HL-60/S4 treated with phorbol 12-myristate 13-acetate at 8.2 ng/mL for 4 days and 3 days (cell line): ENCODE data around the gene TAF4B.
"Not testable (repeated sequence)": the region's sequence is repeated elsewhere in the genome, so short reads cannot be mapped to it uniquely, and the experiment has no call there.

ENCODE experiments used
- in situ Hi-C: fragments of 300-500 bp; cut with MboI; formaldehyde crosslinking; loops from 2 replicates; pipeline ENCODE4 v1.15.0; 2022; ENCODE audit warnings: low sequenced_read_pairs

The TAF4B gene, protein sequence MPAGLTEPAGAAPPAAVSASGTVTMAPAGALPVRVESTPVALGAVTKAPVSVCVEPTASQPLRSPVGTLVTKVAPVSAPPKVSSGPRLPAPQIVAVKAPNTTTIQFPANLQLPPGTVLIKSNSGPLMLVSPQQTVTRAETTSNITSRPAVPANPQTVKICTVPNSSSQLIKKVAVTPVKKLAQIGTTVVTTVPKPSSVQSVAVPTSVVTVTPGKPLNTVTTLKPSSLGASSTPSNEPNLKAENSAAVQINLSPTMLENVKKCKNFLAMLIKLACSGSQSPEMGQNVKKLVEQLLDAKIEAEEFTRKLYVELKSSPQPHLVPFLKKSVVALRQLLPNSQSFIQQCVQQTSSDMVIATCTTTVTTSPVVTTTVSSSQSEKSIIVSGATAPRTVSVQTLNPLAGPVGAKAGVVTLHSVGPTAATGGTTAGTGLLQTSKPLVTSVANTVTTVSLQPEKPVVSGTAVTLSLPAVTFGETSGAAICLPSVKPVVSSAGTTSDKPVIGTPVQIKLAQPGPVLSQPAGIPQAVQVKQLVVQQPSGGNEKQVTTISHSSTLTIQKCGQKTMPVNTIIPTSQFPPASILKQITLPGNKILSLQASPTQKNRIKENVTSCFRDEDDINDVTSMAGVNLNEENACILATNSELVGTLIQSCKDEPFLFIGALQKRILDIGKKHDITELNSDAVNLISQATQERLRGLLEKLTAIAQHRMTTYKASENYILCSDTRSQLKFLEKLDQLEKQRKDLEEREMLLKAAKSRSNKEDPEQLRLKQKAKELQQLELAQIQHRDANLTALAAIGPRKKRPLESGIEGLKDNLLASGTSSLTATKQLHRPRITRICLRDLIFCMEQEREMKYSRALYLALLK

DNA sequence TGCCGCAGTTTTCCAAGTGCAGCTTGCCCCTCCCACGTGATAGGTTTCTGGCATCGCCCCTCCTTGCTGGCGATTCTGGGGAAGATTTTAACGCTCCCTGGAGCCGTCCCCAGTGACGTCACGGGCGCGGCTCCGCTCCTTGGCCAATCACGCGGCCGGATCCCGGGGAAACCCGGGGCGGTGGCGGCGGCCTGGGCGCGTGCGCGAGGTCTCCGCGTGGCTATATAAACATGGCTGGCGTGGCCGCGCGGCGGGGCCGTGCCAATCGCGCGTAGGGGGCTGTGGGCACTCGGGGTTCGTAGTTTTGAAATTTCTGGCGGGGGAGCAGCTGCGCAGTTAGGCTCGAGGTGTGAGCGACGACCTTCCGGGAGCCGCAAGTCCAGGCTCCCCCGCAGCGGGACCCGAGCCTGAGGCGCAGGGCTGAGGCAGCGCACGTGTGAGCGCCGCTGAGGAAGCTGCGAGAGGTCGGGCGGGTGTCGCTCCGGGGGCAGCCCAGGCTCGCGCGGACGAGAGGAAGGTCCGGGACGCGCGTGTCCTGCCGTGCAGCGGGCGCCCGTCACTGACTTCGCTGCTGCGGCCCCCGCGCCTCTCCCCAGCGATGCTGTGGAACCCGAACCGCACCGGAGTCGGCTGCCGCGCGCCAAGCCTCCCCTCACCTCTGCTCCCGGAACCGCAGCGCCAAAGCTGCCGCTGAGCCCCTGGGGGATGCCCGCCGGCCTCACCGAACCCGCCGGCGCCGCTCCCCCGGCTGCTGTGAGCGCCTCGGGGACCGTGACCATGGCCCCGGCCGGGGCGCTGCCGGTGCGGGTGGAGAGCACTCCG is at the start of gene TAF4B:
Gene TAF4B (plus strand): TSS at position 217 of the 822 bp plus-strand sequence. CDS start 489 bp downstream, at position 706.
- in situ Hi-C loops: no loop called here

DNA sequence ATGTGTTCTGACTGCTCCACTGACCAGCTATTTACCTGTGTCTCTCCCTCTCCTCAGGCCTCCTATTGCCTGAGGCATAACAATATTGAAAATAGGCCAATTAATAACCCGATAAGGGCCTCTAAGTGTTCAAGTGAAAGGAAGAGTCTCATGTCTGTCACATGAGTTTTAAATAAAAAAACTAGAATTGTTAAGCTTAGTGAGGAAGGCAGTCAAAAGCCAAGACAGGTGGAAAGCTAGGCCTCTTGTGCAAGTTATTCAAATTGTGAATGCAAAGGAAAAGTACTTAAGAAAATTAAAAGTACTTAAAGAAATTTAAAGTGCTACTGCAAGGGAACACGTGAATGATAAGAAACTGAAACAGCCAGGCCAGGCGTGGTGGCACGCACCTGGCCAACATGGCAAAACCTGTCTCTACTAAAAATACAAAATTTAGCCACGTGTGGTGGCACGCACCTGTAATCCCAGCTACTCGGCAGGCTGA is 44.9 kb upstream of the TAF4B start:
- in situ Hi-C loops: no loop called here

DNA sequence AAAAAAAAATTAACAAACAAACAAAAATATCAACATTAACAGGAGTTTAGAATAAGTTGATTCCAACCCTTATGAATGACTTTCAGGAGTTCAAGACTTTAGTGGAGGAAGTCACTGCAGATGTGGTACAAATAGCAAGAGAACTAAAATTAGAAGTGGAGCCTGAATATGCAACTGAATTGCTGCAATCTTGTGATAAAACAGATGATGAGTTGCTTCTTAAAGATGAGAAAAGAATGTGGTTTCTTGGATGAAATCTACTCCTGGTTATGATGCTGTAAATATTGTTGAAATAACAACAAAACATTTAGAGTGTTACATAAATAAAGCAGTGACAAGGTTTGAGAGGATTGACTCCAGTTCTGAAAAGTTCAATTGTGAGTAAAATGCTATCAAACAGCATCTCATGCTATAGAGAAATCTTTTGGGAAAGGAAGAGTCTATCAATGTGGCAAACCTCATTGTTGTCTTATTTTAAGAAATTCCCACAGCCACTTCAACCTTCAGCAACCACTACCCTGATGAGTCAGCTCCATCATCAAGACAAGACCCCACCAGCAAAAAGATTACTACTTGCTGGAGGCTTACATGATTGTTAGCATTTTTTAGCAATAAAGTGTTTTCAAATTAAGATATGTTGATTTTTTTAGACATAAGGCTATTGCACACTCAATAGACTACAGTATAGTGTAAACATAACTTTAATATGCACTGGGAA is 42.7 kb upstream of the TAF4B start:
- in situ Hi-C loops: no loop called here

DNA sequence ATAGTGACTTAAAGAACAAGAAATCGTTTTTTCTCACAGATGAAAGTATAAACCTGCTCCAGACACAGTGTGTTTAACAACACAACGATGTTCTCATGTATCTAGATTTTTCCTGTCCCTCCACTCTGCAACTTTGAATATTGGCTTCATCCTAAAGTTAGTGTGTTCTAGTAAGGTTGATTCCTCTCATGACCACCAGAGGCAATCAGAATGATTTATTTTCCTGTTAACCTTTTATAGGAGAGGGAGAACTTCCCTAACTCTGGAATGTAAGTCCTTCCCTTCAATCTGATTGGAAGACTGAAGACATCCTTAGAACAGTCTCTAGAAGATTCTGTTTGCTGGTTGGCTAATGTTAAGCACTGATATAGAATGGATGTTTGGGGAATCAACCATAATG is 41.0 kb upstream of the TAF4B start:
- in situ Hi-C loops: no loop called here

DNA sequence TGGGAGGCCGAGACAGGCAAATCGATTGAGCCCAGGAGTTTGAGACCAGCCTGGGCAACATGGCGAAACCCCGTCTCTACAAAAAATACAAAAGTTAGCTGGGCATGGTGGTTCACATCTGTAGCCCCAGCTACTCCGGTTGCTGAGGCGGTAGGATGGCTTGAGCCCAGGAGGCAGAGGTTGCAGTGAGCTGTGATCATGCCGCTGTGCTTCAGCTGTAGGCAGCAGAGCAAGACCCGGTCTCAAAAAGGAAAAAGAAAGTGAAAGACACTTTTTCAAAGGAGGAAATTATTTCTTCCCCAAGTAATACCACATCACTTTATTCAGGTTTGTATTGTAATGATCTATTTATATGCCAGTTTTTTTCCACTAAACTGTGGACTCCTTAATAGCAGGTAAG is 35.7 kb upstream of the TAF4B start:
- in situ Hi-C loops: no loop called here

DNA sequence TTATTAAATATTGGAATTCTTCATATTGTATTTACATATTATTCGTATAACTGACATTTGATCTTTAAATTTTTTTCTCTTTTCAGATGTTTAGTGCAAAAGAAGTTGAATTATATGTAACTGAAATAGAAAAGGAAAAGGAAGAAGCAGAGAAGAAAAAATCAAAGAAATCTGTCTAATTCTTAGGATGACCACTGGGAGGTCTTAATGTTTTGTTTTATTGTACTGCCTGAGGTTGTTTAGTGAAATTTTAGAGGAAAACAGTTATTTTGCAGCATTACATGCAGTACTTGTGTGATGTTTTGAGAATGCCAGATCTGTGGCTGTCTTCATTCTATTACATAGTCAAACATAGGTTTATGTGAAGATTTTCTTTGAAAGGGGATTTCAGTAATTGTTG is 34.0 kb upstream of the TAF4B start:
- in situ Hi-C loops: no loop called here

DNA sequence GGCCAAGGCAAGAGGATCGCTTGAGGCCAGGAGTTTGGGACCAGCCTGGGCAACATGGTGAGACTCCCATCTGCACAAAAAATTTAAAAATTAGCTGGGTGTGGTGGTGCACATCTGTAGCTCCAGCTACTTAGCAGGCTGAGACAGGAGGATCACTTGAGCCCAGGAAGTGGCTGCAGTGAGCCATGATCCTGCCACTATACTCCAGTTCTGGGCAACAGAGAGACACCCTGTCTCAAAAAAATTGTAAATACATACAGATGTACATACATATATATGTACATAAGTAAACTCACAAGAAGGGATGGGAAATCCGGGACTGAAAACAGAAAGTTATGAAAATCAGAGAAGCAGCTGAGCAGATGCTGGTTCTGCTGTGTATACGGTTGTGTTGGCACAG is 29.6 kb upstream of the TAF4B start:
- in situ Hi-C loops: no loop called here

DNA sequence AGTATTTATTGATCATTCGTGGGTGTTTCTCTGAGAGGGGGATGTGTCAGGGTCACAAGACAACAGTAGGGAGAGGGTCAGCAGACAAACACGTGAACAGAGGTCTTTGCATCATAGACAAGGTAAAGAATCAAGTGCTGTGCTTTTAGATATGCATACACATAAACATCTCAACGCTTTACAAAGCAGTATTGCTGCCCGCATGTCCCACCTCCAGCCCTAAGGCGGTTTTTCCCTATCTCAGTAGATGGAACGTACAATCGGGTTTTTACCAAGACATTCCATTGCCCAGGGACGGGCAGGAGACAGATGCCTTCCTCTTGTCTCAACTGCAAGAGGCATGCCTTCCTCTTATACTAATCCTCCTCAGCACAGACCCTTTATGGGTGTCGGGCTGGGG is 24.2 kb upstream of the TAF4B start:
- in situ Hi-C loops: not testable (repeated sequence)

DNA sequence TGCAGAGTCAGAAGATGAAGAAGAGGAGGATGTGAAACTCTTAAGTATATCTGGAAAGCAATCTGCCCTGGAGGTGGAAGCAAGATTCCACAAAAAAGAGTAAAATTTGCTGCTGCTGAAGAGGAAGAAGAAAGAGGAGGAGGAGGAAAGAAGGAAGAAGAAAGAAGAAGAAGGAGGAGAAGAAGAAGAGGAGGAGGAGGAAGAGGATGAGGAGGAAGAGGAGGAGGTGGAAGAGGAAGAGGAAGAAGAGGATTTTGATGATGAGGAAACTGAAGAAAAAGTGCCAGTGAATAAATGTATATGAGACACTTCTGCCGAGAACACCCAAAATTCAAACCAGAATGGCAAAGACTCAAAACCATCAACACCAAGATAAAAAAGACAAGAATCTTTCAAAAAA is 20.9 kb upstream of the TAF4B start:
- in situ Hi-C loops: no loop called here

DNA sequence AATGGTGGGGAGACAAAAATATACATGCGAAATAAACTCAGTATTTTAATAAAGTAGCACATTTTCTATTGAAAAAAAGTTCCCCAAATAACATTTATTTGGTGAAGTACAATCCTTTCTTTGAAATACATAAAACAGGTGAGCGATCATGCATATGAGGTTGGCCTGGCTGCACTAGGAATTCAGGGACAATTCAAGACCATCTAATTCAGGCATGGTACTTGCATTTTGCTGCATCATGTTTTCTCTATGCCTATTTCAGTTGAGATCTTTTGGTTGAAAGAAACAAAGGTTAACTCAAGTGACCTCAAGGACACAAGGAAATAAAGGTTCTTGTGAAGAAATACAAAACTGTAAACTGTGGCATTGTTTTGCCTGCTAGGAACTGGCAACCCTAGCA is 19.8 kb upstream of the TAF4B start:
- in situ Hi-C loops: no loop called here

DNA sequence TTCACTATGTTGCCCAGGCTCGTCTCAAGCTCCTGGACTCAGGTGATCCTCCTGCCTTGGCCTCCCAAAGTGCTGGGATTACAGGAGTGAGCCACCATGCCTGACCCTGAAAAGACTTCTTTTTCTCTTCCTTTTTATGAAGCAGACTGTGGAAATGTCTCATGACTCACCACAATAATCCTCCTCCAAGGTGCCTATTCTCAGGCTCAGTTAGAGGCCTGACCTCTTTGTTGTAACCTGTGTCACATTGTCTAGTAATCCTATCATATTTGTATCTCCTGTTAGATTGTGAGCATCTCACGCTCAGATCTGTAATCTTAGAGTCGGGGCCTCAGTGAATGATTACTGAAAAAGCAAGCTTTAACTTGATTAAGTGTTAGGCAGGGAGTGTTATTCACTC is 18.3 kb upstream of the TAF4B start:
- in situ Hi-C loops: no loop called here

DNA sequence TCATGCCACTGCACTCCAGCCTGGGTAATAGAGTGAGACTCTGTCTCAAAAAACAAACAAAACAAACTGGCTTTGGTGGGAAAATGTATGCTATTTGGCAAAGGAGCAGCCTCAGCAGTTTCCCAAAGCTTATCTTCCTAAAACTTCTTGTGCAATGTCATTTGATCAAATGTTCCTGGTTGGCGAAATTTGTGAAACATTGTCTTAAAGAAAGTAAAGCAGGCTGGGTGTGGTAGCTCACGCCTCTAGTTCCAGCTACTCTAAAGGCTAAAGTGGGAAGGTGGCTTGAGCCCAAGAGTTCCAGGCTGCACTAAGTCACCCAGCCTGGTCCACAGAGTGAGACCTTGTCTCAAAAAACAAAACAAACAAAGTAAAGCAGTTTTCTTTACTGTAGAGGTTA is 17.3 kb upstream of the TAF4B start:
- in situ Hi-C loops: no loop called here

DNA sequence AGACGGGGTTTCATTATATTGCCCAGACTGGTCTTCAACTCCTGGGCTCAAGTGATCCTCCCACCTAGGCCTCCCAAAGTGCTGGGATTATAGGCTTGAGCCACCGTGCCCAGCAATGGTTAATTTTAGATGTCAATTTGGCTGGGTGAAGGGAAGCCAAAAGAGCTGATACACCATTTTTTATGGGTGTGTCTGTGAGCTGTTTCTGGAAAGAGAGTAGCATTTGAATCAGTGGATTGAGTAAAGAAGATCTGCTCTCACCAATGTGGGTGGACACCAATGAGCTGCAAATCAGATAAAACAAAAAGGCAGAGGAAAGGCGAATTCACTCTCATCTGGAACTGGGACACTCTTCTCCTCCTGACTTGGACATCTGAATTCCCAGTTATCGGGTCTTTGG is 16.1 kb upstream of the TAF4B start:
- in situ Hi-C loops: no loop called here

DNA sequence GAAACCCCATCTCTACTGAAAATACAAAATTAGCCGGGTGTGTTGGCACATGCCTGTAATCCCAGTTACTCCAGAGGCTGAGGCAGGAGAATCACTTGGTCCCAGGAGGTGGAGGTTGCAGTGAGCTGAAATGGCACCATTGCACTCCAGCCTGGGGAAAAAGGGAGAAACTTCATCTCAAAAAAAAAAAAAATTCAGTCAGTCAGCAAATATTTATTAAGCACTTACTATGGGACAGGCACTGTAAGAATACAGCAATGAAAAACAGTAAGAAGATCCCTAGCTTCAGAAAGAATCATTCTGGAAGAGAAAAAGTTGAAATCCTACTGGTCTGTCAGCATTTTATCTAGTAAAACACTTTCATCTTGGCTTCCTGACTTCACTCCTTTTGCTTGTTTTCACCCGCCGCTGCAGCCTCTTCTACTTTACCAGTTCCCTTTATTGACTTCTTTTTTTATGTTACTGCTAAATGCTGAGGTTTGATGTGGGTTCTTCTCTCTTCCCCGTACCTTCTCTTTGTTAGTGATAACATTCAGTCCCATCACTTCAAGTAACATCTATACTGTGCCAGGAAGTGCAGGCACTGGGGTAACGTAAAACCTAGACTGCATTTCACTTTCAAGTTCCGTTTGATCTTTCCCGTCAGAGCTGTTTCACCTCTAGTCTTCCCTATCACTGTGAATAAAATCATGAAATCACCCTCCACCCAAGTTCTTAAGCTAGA is 10.8 kb upstream of the TAF4B start:
- in situ Hi-C loops: no loop called here

DNA sequence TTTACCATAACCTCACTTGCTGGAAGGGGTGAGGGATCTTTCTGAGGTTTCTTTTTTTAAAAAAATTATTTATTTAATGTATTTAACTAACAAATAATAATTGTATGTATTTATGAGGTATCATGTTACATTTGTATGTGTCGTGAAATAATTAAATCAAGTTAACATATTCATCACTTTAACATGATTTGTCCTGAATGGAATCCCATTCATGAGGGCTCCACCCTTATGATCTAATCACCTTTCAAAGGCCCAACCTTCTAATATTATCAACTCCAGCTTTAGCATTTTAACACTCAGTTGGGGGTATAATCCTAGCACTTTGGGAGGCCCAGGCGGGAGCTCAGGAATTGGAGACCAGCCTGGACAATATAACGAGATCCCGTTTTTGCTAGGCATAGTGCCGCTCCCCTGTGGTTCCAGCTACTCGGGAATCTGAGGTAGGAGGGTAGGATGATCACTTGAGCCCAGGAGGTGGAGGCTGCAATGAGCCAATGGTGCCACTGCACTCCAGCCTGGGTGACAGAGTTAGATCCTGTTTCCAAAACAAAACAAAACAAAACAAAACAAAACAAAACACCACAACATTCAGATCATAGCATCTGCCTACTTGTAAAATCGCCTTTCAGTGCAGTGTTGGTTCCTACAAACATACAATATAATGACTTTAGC is 1.1 kb upstream of the TAF4B start:
- in situ Hi-C loops: no loop called here

DNA sequence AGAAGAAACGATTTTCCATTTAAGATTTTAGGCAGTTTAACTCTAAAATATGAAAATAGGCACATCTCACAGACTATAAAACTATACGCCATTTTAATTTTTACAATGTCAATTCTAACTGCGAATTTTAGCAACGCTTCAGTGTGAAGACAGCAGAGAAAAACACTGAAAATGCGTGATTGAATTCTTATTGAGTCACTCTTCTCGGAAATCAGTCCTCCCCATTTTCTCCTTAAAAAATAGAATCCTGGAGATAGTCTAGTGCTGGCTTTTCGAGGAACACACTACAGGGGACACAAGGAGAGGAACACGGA is 373 bp upstream of the TAF4B start:
- in situ Hi-C loops: no loop called here

DNA sequence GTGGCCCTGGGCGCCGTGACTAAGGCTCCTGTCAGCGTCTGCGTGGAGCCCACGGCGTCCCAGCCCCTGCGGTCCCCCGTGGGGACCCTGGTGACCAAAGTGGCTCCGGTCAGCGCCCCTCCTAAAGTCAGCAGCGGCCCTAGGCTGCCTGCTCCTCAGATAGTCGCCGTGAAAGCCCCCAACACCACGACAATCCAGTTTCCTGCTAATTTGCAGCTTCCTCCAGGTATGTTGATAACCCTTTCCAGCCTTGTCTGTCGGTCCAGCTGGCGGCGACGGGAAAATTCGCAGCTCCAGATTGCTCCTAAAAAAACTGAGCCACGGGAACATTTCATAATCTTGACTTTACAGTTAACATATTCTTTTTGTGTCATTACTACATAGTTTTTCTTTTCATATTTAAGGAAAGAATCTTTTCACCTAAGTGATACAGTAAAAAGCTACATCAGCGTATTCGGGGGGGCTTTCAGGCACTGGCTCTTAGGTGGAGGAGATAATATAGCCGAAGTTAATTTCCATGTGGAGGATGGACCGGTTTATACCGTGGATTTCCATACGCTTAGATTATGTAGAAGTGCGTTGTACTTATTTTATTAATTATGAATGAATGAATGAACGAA is 916 bp downstream of the TAF4B start:
- in situ Hi-C loops: no loop called here

DNA sequence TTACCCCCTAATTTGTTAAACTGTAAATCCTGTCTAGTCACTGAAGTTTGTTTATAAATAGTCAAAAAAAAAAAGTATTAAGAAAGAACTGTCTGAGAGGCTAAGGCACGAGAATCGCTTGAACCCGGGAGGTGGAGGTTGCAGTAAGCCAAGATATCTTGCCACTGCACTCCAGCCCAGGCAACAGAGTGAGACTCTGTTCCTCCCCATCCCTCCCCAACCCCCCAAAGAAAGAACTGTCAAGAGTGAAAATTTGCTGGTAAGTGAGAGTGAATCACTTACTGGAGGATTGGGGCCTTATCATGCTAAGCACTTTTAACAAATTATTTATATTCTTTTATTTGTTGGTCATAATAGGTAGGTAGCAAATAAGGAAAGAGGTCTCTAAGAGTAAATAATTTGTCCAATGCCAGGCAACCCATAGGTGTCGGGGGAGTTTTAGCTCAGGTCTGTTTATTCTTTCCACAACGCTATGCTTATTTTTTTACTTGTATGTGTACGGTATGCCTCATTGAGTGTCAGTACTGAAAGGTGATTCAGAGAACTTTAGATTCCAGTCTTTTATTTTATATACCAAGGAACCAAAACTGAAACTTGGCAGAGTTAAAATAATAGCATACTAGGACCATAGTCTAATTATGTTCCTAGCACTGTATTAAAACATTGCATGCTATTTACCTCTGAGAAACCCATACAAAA is 2.5 kb downstream of the TAF4B start:
- in situ Hi-C loops: no loop called here
